EH (cell line): ENCODE results near the gene IL1R2.
A peak's percentile ranks its signal among the peaks of the same experiment; 100 is the strongest.
"Not testable (repeated sequence)": the region's sequence is repeated elsewhere in the genome, so short reads cannot be mapped to it uniquely, and the experiment has no call there.

Source experiments
- DNase-seq: peaks from one replicate; pipeline ENCODE4 v3.0.0-alpha.2; 2015; ENCODE audit warnings: low read depth

IL1R2 gene

DNA sequence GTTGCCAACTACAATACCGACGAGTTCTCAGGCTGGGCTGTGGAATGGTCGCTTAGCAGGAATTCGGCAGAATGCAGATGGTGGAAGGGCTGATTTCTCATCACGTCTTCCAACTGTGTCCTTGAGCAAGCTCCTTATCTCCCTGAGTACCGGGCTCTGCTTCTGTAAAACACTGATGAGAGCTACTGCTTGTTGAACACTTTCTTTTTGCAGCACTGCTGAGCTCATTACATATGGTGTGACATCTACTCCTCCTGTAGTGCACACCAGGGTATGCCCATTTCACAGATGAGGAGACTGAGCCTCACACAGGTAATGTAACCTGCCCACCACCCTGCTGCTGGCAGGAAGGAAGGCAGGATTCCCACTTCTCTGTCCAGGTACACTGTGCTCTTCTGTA, 8.3 kb downstream of the IL1R2 start:
- DNase-seq: no peak

DNA sequence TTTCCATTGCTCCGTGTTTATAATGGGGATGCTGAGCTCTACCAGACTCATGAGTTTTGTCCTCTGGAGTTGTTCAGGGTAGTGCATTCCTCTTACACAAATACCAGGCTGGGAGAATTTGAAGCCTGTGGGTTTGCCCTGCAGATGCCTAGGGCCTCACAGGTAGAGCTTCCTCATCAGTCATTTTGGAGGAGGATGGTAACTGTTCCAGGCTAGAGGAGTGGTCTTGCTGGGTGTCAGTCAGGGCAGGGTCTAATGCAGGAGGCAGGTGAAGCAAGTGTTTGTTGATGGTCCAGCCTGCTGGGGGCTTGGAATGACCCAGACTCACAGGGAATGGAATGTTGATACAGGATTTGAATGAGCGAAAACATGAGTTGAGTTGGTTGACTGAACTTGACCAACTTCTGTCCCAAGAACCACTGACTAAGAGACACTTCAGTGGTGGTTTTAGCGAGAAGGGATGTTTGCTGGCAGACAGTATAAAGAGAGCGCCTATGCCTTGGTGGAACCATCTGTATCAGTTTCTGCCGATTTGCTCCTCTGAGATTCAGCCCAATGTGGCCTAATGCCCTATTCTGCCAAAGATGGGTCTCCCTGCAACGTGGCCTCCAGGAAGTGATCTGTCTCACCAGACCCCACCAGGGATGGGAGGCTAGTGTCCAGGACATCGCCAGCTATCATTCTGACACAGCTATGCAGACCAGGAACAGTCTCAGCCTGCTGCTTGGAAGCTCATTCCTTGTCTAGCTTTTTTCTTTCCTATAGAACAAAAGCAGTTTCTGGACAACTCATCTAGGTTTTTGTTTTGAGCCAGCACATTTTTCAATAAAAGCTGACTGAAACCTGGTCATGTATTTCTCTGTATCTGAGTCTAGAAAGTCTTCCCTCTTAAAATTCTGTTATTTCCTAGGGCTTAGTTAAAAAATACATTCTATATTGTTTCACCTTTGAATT, 9.3 kb downstream of the IL1R2 start:
- DNase-seq: no peak

- no peak for DNase-seq
These were observed 10.0 kb downstream of the IL1R2 start for GRCh38 chr2:102001767-102002142.

DNA sequence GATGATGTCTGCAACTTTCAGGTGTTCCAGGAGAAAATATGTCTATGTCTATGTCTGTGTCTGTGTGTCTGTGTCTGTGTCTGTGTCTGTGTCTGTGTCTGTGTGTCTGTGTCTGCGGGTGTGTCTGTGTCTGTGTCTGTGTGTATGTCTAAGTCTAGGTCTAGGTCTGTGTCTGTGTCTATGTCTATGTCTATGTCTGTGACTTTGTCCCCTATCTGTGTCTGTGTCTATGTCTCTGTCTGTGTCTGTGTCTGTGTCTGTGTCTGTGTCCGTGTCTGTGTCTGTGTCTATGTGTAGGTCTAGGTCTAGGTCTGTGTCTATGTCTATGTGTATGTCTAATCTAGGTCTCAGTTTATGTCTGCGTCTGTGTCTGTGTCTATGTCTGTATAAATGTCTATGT, 10.5 kb downstream of the IL1R2 start:
- no peak for DNase-seq

DNA sequence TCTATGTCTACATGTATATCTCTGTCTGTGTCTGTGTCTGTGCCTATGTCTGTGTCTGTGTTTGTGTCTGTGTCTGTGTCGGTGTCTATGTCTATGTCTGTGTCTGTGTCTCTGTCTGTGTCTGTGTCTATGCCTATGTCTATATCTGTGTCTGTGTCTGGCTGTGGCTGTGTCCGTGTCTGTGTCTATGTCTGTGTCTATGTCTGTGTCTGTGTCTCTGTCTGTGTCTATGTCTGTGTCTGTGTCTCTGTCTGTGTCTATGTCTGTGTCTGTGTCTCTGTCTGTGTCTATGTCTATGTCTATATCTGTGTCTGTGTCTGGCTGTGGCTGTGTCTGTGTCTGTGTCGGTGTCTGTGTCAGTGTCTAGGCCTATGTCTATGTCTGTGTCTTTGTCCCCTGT, 11.1 kb downstream of the IL1R2 start:
- DNase-seq: not testable (repeated sequence)

- no peak for DNase-seq
These were observed 11.9 kb downstream of the IL1R2 start for GRCh38 chr2:102003696-102004095.

DNA sequence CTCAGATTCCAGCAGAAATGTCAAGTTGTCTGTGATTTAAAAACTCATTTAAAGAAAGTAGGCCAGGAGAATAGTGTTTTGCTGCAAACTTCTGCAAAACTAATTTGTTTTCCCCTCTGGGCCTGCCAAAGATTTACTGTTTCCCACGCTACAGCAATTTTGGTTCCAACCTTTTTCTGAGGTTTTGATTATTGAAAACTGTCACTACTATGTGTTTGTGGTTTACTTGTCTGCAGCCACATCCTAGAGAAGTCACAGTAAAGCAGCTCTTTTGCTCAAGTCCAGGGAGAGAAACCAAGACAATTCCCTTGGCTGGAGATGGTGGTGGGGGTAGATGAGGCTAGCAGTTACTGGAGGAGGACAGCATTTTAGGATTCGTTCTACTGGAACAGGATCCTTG, 12.8 kb downstream of the IL1R2 start:
- no peak for DNase-seq

DNA sequence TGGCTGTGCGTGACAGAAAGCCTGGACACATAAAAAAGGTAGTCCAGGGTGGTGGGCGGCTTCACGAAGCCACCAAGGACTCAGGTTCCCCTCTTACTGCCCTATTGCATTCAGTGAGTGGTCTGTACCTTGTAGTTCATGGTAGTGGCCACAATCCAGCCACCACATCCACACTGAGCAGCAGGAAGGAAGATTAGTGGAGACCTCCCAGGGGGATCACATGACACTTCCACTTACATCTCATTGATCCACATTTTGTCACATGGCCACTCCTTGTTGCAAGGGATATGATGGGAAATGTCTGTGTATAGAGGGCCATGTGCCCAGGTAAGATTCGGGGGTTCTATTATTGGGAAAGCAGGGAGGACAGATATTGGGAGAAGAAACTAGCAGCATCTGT, 13.7 kb downstream of the IL1R2 start:
- DNase-seq: no peak

DNA sequence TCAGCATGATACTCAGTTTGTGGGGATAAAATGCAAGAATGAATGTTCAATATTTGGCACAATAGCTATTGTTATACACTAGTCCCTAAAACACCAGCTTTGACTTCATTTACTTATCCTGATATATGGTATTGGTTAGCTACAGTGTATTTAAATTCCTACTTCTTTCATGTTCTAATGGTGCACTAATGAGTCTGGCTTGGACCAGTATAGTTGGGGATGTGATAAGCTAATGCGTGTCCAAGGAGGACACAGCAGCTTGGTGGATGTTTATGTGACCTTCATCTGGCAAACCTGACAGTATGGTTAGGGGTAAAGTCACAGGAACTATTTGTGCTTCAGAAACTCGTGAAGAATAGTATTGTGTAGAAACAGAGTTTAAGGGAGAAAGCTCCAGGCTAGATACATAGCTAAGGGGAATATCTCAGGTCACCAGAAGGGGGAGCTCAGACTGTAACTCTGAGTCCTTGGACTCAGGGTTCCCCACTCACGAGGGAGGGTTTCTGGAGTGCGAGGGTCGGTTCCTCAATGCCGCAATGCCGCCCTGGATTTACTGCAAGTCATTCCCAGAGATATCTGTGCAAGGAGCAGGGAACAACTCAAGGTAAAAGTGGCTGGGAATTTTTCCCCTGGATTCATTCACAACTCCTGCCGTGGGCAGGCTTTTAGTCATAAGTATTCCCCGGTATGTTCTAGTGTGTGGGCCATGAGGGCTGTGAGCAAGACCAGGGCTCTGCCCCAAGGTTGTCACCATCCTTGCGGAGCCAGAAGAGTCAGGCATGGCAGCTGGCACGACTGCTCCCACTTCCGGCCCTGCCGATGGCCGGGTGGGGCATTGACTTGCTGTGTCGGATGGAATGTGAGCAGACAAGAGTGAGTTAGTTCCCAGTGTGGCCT, 14.5 kb downstream of the IL1R2 start:
- DNase-seq: peak; percentile 68

DNA sequence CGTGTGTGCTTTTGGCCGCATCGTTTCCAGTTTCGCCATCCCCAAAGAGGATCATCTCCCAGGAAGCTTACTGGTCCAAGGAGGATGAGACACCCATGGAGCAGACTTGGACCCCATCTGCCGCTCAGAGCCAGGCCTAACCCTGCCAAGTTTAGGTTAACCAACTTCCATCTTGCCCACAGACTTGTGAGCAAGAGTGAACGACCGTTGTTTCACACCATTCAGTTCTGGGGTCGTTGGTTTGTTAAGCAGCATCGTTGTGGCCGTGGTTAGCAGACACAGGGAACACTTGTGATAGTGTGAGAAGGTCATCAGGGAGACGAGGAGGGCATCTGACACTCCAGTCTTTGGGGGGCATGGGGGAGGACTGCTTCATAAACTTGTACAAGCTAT, 15.1 kb downstream of the IL1R2 start:
- DNase-seq: no peak

DNA sequence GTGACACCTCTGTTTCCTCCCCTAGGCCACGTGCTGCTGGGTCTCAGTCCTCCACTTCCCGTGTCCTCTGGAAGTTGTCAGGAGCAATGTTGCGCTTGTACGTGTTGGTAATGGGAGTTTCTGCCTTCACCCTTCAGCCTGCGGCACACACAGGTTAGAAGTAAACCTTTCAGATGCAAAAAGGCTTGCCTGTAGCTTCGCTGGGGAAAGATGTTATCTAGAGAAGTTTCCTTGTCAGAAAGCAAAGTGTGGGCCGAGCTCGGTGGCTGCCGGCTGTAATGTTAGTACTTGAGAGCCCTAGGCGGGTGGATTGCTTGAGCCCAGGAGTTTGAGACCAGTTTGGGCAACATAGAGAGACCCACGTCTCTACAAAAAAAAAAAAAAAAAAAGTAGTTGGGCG, 16.7 kb downstream of the IL1R2 start:
- no peak for DNase-seq

DNA sequence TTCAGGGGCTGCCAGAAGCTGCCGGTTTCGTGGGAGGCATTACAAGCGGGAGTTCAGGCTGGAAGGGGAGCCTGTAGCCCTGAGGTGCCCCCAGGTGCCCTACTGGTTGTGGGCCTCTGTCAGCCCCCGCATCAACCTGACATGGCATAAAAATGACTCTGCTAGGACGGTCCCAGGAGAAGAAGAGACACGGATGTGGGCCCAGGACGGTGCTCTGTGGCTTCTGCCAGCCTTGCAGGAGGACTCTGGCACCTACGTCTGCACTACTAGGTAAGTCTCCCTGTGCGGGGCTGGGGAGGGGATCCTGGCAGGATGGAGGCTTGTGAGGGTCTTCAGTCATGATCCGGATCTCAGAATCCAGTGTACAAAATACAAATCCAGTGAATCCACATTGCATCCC, 17.8 kb downstream of the IL1R2 start:
- DNase-seq: no peak

GRCh38 chr2:102010902-102011301, 19.1 kb downstream of the IL1R2 start:
- DNase-seq: no peak

DNA sequence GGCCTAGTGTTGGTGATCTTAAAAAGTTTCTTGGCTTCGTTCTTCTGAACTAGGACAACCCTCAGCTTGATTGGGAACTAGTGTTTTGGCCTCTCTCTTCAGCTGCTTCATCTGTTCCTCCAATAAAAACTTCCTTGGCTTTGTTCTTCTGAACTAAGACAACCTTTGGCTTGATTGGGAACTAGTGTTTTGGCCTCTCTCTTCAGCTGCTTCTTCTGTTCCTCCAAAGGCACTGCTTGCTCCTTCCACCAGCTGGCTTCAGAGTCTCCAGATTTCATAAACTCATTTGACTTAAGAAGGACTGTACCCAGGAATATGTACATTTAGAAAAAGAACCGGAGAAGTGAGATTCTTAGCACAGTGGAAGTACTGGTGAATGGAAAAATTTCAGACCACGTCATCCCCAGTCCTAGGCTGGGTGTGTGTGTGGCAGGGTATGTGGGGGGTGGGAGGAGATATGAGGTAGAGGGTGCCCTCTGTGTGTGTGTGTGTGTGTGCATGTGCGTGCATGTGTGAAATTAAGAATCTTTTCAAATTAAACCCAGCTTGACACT, 20.4 kb downstream of the IL1R2 start:
- no peak for DNase-seq

GRCh38 chr2:102013206-102014040, 21.7 kb downstream of the IL1R2 start:
- DNase-seq: no peak

DNA sequence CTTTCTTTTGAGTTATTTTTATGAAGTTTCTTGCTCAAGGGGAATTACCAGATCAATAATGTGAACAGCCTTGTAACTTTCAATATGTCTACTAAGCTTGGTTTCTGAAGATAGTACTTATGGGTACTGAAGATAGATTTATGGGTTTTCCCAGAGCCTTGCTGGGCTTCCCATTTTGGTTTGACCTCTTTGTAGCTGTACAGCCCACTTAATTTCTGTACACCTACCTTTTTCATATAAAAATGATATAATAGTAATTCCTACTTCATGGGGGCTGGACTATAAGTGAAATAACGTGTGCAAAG, 22.2 kb downstream of the IL1R2 start:
- DNase-seq: no peak

DNA sequence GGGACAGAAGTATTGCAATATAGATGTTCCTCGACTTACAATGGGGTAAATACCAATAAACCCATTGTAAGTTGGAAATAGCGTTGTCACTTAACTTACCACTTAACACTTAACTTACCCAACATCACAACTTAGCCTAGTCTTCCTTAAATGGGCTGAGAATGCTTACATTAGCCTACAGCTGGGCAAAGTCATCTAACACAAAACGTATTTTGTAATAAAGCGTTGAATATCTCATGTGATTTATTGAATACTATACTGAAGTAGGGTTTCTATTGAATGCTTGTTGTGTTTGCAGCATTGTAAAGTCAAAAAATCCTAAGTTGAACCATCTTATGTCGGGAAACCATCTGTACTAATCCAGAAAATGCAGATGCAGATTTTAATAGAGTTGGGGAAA, 23.6 kb downstream of the IL1R2 start:
- DNase-seq: no peak

DNA sequence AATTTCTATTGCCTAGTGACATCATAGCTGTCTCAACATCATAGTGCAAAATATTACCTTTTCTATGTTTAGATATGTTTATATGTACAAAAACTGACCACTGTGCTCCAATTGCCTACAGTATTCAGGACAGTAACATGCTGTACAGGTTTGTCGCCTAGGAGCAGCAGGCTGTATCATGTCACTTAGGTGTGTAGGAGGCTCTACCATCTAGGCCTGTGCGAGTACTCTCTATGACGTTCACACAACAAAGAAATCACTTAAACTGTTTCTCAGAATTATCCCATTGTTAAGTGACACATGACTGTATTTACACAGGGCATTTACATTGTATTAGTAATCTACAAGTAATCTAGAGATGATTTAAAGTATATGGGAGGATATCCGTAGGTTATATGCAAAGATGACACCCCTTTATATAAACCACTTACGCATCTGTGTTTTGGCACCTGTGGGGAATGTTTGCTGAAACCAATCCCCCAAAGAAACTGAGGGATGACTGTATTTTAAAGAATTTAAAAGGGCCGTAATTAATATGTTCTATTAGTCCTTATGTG, 24.7 kb downstream of the IL1R2 start:
- DNase-seq: no peak

DNA sequence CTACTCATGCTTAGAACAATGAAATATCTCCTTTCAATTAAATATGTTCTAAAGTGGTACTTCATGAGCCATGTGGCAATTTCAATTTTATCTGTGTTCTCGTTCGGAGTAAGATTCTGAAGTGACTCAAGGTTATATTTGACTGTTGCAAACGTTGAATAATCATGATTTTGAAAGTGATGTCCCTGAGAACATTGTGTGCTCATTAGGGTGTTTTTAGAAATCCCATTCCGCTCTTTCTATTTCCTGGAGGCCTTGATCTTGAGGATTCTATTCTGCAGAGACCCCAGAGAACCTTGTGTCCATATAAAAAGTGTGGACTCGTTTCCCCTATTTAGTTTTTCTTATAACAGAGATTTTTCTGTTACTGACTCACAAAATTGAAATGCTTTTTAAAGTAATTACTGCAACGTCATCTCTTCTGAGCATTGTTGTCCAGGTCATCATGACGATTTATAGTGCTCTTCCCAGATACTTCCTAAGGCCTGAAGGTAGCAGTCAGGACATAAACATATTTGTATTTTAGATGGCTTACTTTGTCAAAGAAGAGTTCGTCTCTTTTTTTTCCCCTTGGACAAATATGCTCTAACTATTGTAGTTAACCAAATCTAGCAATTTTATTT, 27.2 kb downstream of the IL1R2 start:
- DNase-seq: peak; percentile 72

- DNase-seq: peak; percentile 86
These were observed 28.9 kb downstream of the IL1R2 start for GRCh38 chr2:102020596-102021170.

DNA sequence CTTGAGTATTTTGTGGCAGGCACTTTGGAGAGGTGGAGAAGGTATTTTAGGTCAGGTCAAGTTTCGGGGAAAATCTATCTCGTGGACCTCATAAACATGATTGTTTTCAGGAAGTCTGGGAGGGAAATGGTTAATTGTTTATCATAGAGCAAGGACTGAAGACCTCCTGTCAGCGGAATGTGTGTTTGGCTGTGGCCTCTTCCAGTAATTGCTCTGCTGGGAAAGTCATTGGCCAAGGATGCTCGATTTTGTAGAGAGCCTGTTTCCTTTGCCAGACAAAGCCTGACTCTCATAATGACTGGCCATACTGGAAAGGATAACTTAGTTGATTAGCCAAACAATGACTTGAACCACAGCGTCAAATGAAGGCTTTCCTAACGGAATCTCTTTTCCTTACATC, 30.0 kb downstream of the IL1R2 start:
- peak; percentile 72 for DNase-seq
